SK-N-MC (cell line): Measurements from ENCODE around the gene RND3.

Experiments
- DNase-seq: peaks from one replicate; pipeline ENCODE4 v3.0.0-alpha.2; 2011; ENCODE audit warnings: low read depth, low spot score
- H3K27ac ChIP-seq: fragments of 200-600 bp; sonication (generic); 2 replicates; pipeline ENCODE4 v1.5.1; 2016; ENCODE audit warnings: mixed run types
- H3K36me3 ChIP-seq: fragments of 200-600 bp; sonication (generic); 2 replicates; pipeline ENCODE4 v1.6.1; 2017; ENCODE audit warnings: antibody characterized with exemption, low read length, mixed read lengths; ENCODE audit not compliant: insufficient read depth
- H3K4me3 ChIP-seq: fragments of 200-600 bp; sonication (generic); 2 replicates; pipeline ENCODE4 v1.5.1; 2016
- H3K9ac ChIP-seq: fragments of 200-600 bp; sonication (generic); 2 replicates; pipeline ENCODE4 v1.8.0; 2017; ENCODE audit warnings: mixed run types, mixed read lengths; ENCODE audit not compliant: insufficient read length
- H3K9me3 ChIP-seq: fragments of 200-600 bp; sonication (generic); 2 replicates; pipeline ENCODE4 v1.6.1; 2017; ENCODE audit warnings: low read depth, mild to moderate bottlenecking, antibody characterized with exemption, low read length, moderate library complexity, mixed read lengths
- EZH2 ChIP-seq: fragments of 200-600 bp; sonication (generic); IDR thresholded peaks from one replicate; pipeline ENCODE4 v1.6.1; 2017; ENCODE audit warnings: antibody characterized with exemption
- FOXP2 ChIP-seq: optimal IDR thresholded peaks from 2 replicates; pipeline ENCODE3; 2011; ENCODE audit warnings: mild to moderate bottlenecking, moderate library complexity; ENCODE audit not compliant: insufficient read depth; ENCODE audit errors: extremely low read length, control extremely low read depth
- POLR2AphosphoS5 ChIP-seq: IDR thresholded peaks from 2 replicates; pipeline ENCODE4 v1.6.1; 2012; ENCODE audit warnings: mild to moderate bottlenecking, low read depth, low read length, borderline replicate concordance

RND3 gene

GRCh38 chr2:150475479-150476250 is 11.8 kb downstream of the RND3 start:
- Histone ChIP-seq H3K27ac (no peak overlapping the region), H3K36me3 (peaks cover 19% of the 10 kb centered on the region), H3K9me3 (no peaks in the 10 kb centered on the region), H3K9ac (no peak overlapping the region), H3K4me3 (no peak overlapping the region)
- TF ChIP-seq POLR2AphosphoS5 (no peak), FOXP2 (no peak), EZH2 (no peak)
- DNase-seq: no peak

GRCh38 chr2:150474326-150475074 is 13.0 kb downstream of the RND3 start:
- no peak overlapping the region for H3K9ac ChIP-seq

GRCh38 chr2:150473767-150474166 is 13.7 kb downstream of the RND3 start:
- TF ChIP-seq POLR2AphosphoS5 (no peak), EZH2 (no peak), FOXP2 (no peak)
- H3K9ac ChIP-seq: no peak overlapping the region
- DNase-seq: no peak
- H3K4me3 ChIP-seq: no peak overlapping the region
- no peak overlapping the region for H3K27ac ChIP-seq
- H3K36me3 ChIP-seq: peaks cover 32% of the 10 kb centered on the region
- no peaks in the 10 kb centered on the region for H3K9me3 ChIP-seq

More at GRCh38 chr2:150474326-150475074, 13.0 kb downstream of the RND3 start:
- TF ChIP-seq FOXP2: no peak
- TF ChIP-seq POLR2AphosphoS5: no peak
- TF ChIP-seq EZH2: no peak
- DNase-seq: no peak
- Histone ChIP-seq H3K27ac (no peak overlapping the region), H3K36me3 (peaks cover 31% of the 10 kb centered on the region), H3K4me3 (no peak overlapping the region), H3K9me3 (no peaks in the 10 kb centered on the region)

- DNase-seq: no peak
- H3K4me3 ChIP-seq: no peak overlapping the region
These were observed 15.0 kb downstream of the RND3 start for GRCh38 chr2:150472511-150472899.

GRCh38 chr2:150471813-150472510 is 15.5 kb downstream of the RND3 start:
- TF ChIP-seq EZH2 (no peak), FOXP2 (no peak), POLR2AphosphoS5 (no peak)
- Histone ChIP-seq H3K4me3 (no peak overlapping the region), H3K27ac (no peak overlapping the region), H3K9ac (no peak overlapping the region), H3K36me3 (peaks cover 32% of the 10 kb centered on the region), H3K9me3 (no peaks in the 10 kb centered on the region)
- DNase-seq: no peak

More at GRCh38 chr2:150472511-150472899, 15.0 kb downstream of the RND3 start:
- Histone ChIP-seq H3K9ac (no peak overlapping the region), H3K27ac (no peak overlapping the region), H3K36me3 (peaks cover 32% of the 10 kb centered on the region), H3K9me3 (no peaks in the 10 kb centered on the region)
- TF ChIP-seq POLR2AphosphoS5: no peak

- no peak overlapping the region for H3K9ac ChIP-seq
- no peak for DNase-seq
- no peaks in the 10 kb centered on the region for H3K9me3 ChIP-seq
- H3K36me3 ChIP-seq: peaks cover 32% of the 10 kb centered on the region
- no peak overlapping the region for H3K27ac ChIP-seq
- TF ChIP-seq EZH2 (no peak), POLR2AphosphoS5 (no peak), FOXP2 (no peak)
- no peak overlapping the region for H3K4me3 ChIP-seq
These were observed 17.0 kb downstream of the RND3 start for GRCh38 chr2:150470435-150470834.

- Histone ChIP-seq H3K9me3 (no peaks in the 10 kb centered on the region), H3K4me3 (no peak overlapping the region), H3K27ac (no peak overlapping the region), H3K36me3 (peaks cover 32% of the 10 kb centered on the region), H3K9ac (no peak overlapping the region)
- no peak for DNase-seq
- no peak for TF ChIP-seq FOXP2
- no peak for TF ChIP-seq EZH2
- TF ChIP-seq POLR2AphosphoS5: no peak
These were observed 17.7 kb downstream of the RND3 start for GRCh38 chr2:150469706-150470274.
